Measurements from ENCODE around the gene DCC. TPM values are rescaled to one million over a fixed set of nuclear protein-coding genes. Genes with fewer than 3 reads are reported as not detected.

The DCC gene
- total RNA-seq, 4 donors from 2014 or later, result 0.27 to 2.5 TPM; not detected in 2

DNA sequence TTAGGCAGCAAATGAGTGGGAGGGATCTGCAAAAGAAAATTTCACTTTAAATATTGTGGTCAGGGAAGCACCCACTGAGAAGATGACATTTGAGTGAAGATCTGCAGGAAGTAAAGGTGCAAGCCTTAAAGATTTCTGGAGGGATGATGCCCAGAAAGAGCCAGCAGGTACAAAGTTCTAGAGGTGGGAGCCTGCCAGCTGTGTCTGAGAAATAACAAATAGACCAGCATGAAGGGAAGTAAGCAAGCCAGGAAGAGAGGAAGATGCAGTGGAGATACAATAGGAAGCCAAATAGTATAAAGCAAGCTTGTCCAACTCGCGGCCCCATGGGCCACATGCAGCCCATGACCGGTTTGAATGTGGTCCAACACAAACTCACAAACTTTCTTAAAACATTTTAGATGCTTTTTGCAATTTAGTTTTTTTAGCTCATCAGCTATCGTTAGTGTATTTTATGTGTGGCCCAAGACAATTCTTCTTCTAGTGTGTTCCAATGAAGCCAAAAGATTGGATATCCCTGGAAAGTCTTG lies 489.9 kb downstream of the DCC start:
- 80 to 93% methylated on average over 4 of the region's 4 CpGs for WGBS, 2 donors (ENCODE audit: low coverage in 1 of 2)
- H3K27me3 ChIP-seq, result no peaks in the 10 kb centered on the region
- no peak overlapping the region for H3K4me3 ChIP-seq
- TF ChIP-seq POLR2A (IDR thresholded peaks at IDR 0.05), result no peak
- TF ChIP-seq, protein P1, sequence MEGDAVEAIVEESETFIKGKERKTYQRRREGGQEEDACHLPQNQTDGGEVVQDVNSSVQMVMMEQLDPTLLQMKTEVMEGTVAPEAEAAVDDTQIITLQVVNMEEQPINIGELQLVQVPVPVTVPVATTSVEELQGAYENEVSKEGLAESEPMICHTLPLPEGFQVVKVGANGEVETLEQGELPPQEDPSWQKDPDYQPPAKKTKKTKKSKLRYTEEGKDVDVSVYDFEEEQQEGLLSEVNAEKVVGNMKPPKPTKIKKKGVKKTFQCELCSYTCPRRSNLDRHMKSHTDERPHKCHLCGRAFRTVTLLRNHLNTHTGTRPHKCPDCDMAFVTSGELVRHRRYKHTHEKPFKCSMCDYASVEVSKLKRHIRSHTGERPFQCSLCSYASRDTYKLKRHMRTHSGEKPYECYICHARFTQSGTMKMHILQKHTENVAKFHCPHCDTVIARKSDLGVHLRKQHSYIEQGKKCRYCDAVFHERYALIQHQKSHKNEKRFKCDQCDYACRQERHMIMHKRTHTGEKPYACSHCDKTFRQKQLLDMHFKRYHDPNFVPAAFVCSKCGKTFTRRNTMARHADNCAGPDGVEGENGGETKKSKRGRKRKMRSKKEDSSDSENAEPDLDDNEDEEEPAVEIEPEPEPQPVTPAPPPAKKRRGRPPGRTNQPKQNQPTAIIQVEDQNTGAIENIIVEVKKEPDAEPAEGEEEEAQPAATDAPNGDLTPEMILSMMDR (IDR thresholded peaks at IDR 0.05), result no peak
- no peak for TF ChIP-seq EP300 (IDR thresholded peaks at IDR 0.05; ENCODE audit: low read depth)
- no peak for TF ChIP-seq POLR2AphosphoS5 (IDR thresholded peaks at IDR 0.05)
- no peaks in the 10 kb centered on the region for H3K36me3 ChIP-seq
- in situ Hi-C loops (cut with MboI; ENCODE audit: low pct_ligation_motif_present in 1 of 4, low pct_unique_long_range_greater_than_20kb in 1 of 4, low sequenced_read_pairs in 3 of 4) (no loop called here), intact Hi-C loops (cut with DNase I; ENCODE audit: low total_unique reads) (no loop called here)
- H3K4me1 ChIP-seq, result no peaks in the 10 kb centered on the region
- H3K9me3 ChIP-seq, result no peaks in the 10 kb centered on the region
- H3K27ac ChIP-seq, result no peak overlapping the region
- no peak for DNase-seq

DNA sequence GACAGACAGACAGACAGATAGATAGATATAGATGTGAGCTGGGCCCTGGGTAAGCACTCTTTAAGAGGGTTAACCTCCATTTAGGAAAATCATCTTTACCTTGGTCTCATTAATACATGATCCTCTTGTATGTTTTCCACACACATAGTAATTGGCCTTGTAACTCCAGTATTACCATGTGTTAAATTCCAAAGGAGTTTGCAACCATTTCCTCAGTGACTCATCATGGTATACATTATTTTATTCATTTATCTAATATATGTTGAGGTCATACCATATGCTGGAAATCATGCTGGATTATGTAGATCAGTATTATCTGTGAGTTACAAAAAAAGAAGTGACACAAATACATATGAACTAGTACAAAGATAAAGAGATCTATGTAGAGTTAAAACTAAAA lies 504.3 kb downstream of the DCC start:
- intact Hi-C loops (cut with DNase I; ENCODE audit: low total_unique reads), result no loop called here
- DNase-seq, result no peak
- TF ChIP-seq POLR2AphosphoS5 (IDR thresholded peaks at IDR 0.05) (no peak), POLR2A (IDR thresholded peaks at IDR 0.05) (no peak), EP300 (IDR thresholded peaks at IDR 0.05; ENCODE audit: low read depth) (no peak)
- TF ChIP-seq, protein P1 (IDR thresholded peaks at IDR 0.05), result no peak

GRCh38 chr18:52845036-52845435 lies 505.0 kb downstream of the DCC start:
- intact Hi-C loops (cut with DNase I; ENCODE audit: low total_unique reads) (no loop called here), in situ Hi-C loops (cut with MboI; ENCODE audit: low pct_ligation_motif_present in 1 of 4, low pct_unique_long_range_greater_than_20kb in 1 of 4, low sequenced_read_pairs in 3 of 4) (no loop called here)
- H3K27me3 ChIP-seq, result no peaks in the 10 kb centered on the region
- no peaks in the 10 kb centered on the region for H3K4me1 ChIP-seq
- H3K27ac ChIP-seq, result no peak overlapping the region
- no peak for DNase-seq
- H3K4me3 ChIP-seq, result no peak overlapping the region
- no peak for TF ChIP-seq POLR2AphosphoS5 (IDR thresholded peaks at IDR 0.05)
- TF ChIP-seq, protein P1 (IDR thresholded peaks at IDR 0.05), result no peak
- H3K36me3 ChIP-seq, result no peaks in the 10 kb centered on the region
- no peaks in the 10 kb centered on the region for H3K9me3 ChIP-seq
- WGBS, 2 donors (ENCODE audit: low coverage in 1 of 2), result 78 to 89% methylated on average over 1 to 2 of the region's 2 CpGs

More for the DNA sequence above, 504.3 kb downstream of the DCC start:
- Histone ChIP-seq H3K36me3 (no peaks in the 10 kb centered on the region), H3K9me3 (no peaks in the 10 kb centered on the region), H3K4me3 (no peak overlapping the region), H3K27me3 (no peaks in the 10 kb centered on the region), H3K27ac (no peak overlapping the region), H3K4me1 (no peaks in the 10 kb centered on the region)
- in situ Hi-C loops (cut with MboI; ENCODE audit: low pct_ligation_motif_present in 1 of 4, low pct_unique_long_range_greater_than_20kb in 1 of 4, low sequenced_read_pairs in 3 of 4), result no loop called here

DNA sequence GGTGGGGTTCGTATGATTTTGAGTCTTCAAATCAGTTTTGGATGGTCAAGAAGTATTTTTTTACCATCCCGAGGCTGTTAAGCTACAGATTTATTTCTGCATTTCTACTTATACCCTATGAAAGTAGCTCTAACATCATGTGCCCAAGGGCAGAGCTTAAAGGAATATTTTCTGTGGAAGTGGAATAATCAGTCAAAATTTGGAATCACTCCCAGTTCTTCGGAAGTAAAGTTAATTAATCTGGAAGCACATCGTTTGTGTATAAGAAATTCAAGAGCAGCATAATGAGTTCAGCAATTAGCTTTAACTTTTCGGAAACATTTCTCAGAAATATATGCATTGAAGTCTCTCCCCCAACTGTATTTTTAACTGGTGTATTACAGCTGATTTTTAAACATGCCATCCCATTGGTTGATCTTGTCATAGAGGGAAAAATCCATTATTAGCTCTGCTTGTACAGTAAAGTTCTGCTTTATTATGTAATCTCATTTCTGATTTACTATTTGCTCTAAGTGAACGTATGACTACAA lies 510.1 kb downstream of the DCC start:
- WGBS, 2 donors (ENCODE audit: low coverage in 1 of 2), result 63 to 68% methylated on average over 5 to 6 of the region's 6 CpGs
- Histone ChIP-seq H3K27me3 (no peaks in the 10 kb centered on the region), H3K4me3 (no peak overlapping the region), H3K27ac (no peak overlapping the region), H3K36me3 (no peaks in the 10 kb centered on the region), H3K9me3 (no peaks in the 10 kb centered on the region), H3K4me1 (no peaks in the 10 kb centered on the region)
- TF ChIP-seq POLR2A (IDR thresholded peaks at IDR 0.05) (no peak), POLR2AphosphoS5 (IDR thresholded peaks at IDR 0.05) (no peak)
- no peak for DNase-seq
- intact Hi-C loops (cut with DNase I; ENCODE audit: low total_unique reads), result no loop called here
- in situ Hi-C loops (cut with MboI; ENCODE audit: low pct_ligation_motif_present in 1 of 4, low pct_unique_long_range_greater_than_20kb in 1 of 4, low sequenced_read_pairs in 3 of 4), result no loop called here

DNA sequence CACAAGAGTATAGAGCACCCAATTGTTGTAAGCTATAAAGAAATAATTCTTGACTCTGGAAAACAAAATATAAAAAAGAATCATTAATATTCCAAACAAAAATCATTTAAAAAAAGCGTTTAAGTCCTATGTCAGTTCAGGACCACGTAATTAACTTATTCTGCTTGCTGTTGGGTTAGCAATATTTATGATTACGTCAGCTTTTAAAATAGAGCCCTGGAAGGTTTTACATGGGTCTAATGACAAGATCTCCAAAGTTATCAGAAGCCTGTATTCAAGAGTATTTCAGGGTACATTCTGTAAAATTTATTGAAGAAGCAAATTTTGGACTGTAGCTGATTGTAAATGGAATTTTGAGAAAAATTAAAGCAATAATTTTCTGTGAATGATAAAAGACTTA lies 521.6 kb downstream of the DCC start:
- no peak overlapping the region for H3K27ac ChIP-seq
- no peaks in the 10 kb centered on the region for H3K27me3 ChIP-seq
- no peaks in the 10 kb centered on the region for H3K4me1 ChIP-seq
- DNase-seq, result no peak
- no peak for TF ChIP-seq POLR2A (IDR thresholded peaks at IDR 0.05)
- no peak for TF ChIP-seq EP300 (IDR thresholded peaks at IDR 0.05; ENCODE audit: low read depth)
- no peak for TF ChIP-seq POLR2AphosphoS5 (IDR thresholded peaks at IDR 0.05)
- TF ChIP-seq, protein P1 (IDR thresholded peaks at IDR 0.05), result no peak
- no peak overlapping the region for H3K4me3 ChIP-seq
- H3K36me3 ChIP-seq, result no peaks in the 10 kb centered on the region
- no peaks in the 10 kb centered on the region for H3K9me3 ChIP-seq
- in situ Hi-C loops (cut with MboI; ENCODE audit: low pct_ligation_motif_present in 1 of 4, low pct_unique_long_range_greater_than_20kb in 1 of 4, low sequenced_read_pairs in 3 of 4) (no loop called here), intact Hi-C loops (cut with DNase I; ENCODE audit: low total_unique reads) (no loop called here)
- 75 to 84% methylated on average over 3 of the region's 3 CpGs for WGBS, 2 donors (ENCODE audit: low coverage in 1 of 2)

Data from transverse colon (tissue), 4 donors.